ENCODE measurements around the gene STRIP1.

- TF ChIP-seq, protein P1, sequence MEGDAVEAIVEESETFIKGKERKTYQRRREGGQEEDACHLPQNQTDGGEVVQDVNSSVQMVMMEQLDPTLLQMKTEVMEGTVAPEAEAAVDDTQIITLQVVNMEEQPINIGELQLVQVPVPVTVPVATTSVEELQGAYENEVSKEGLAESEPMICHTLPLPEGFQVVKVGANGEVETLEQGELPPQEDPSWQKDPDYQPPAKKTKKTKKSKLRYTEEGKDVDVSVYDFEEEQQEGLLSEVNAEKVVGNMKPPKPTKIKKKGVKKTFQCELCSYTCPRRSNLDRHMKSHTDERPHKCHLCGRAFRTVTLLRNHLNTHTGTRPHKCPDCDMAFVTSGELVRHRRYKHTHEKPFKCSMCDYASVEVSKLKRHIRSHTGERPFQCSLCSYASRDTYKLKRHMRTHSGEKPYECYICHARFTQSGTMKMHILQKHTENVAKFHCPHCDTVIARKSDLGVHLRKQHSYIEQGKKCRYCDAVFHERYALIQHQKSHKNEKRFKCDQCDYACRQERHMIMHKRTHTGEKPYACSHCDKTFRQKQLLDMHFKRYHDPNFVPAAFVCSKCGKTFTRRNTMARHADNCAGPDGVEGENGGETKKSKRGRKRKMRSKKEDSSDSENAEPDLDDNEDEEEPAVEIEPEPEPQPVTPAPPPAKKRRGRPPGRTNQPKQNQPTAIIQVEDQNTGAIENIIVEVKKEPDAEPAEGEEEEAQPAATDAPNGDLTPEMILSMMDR (conservative IDR thresholded peaks at IDR 0.05 in 1 of 2, IDR thresholded peaks at IDR 0.05 in 1 of 2; ENCODE audit: extremely low read depth in 1 of 2, insufficient read depth in 1 of 2, low read depth in 1 of 2, low read length in 2 of 2): no peak
- no peak for TF ChIP-seq EZH2 (IDR thresholded peaks at IDR 0.05; ENCODE audit: borderline replicate concordance, low read length)
Observed at GRCh38 chr1:110083061-110083865, 48.8 kb downstream of the STRIP1 start.
